ENCODE data around the gene PLCB4.

PLCB4 gene

GRCh38 chr20:9262653-9263194, 193.8 kb downstream of the PLCB4 start:
- no peak for FAIRE-seq
- TF ChIP-seq POLR2A (IDR thresholded peaks at IDR 0.05; ENCODE audit: low read depth, low read length) = no peak
- no peak for DNase-seq (ENCODE audit: insufficient read length, low spot score)

- DNase-seq (ENCODE audit: insufficient read length, low spot score) (no peak), FAIRE-seq (no peak)
- TF ChIP-seq POLR2A (IDR thresholded peaks at IDR 0.05; ENCODE audit: low read depth, low read length) = no peak
Observed at GRCh38 chr20:9269280-9269971, 200.5 kb downstream of the PLCB4 start.

GRCh38 chr20:9270831-9271230, 201.9 kb downstream of the PLCB4 start:
- FAIRE-seq = no peak
- no peak for TF ChIP-seq POLR2A (IDR thresholded peaks at IDR 0.05; ENCODE audit: low read depth, low read length)
- no peak for DNase-seq (ENCODE audit: insufficient read length, low spot score)

GRCh38 chr20:9276966-9277468, 208.1 kb downstream of the PLCB4 start:
- TF ChIP-seq POLR2A (IDR thresholded peaks at IDR 0.05; ENCODE audit: low read depth, low read length) = no peak
- DNase-seq (ENCODE audit: insufficient read length, low spot score) (no peak), FAIRE-seq (no peak)

GRCh38 chr20:9279918-9280401, 211.1 kb downstream of the PLCB4 start:
- FAIRE-seq (no peak), DNase-seq (ENCODE audit: insufficient read length, low spot score) (no peak)
- TF ChIP-seq POLR2A (IDR thresholded peaks at IDR 0.05; ENCODE audit: low read depth, low read length) = no peak

GRCh38 chr20:9280666-9281065, 211.8 kb downstream of the PLCB4 start:
- no peak for FAIRE-seq

GRCh38 chr20:9281803-9282202, 212.9 kb downstream of the PLCB4 start:
- no peak for TF ChIP-seq POLR2A (IDR thresholded peaks at IDR 0.05; ENCODE audit: low read depth, low read length)
- no peak for DNase-seq (ENCODE audit: insufficient read length, low spot score)
- FAIRE-seq = no peak

More at GRCh38 chr20:9280666-9281065, 211.8 kb downstream of the PLCB4 start:
- TF ChIP-seq POLR2A (IDR thresholded peaks at IDR 0.05; ENCODE audit: low read depth, low read length) = no peak
- DNase-seq (ENCODE audit: insufficient read length, low spot score) = no peak

GRCh38 chr20:9285617-9286016, 216.7 kb downstream of the PLCB4 start:
- FAIRE-seq (peak; percentile 58), DNase-seq (ENCODE audit: insufficient read length, low spot score) (no peak)
- TF ChIP-seq POLR2A (IDR thresholded peaks at IDR 0.05; ENCODE audit: low read depth, low read length) = no peak

- no peak for FAIRE-seq
- TF ChIP-seq POLR2A (IDR thresholded peaks at IDR 0.05; ENCODE audit: low read depth, low read length) = no peak
- no peak for DNase-seq (ENCODE audit: insufficient read length, low spot score)
Observed at GRCh38 chr20:9286501-9287461, 217.9 kb downstream of the PLCB4 start.

GRCh38 chr20:9287826-9288225, 218.9 kb downstream of the PLCB4 start:
- FAIRE-seq (no peak), DNase-seq (ENCODE audit: insufficient read length, low spot score) (no peak)
- TF ChIP-seq POLR2A (IDR thresholded peaks at IDR 0.05; ENCODE audit: low read depth, low read length) = no peak

GRCh38 chr20:9290331-9290730, 221.4 kb downstream of the PLCB4 start:
- no peak for FAIRE-seq
- TF ChIP-seq POLR2A (IDR thresholded peaks at IDR 0.05; ENCODE audit: low read depth, low read length) = no peak
- DNase-seq (ENCODE audit: insufficient read length, low spot score) = no peak

GRCh38 chr20:9293145-9293544, 224.3 kb downstream of the PLCB4 start:
- no peak for TF ChIP-seq POLR2A (IDR thresholded peaks at IDR 0.05; ENCODE audit: low read depth, low read length)
- no peak for DNase-seq (ENCODE audit: insufficient read length, low spot score)
- no peak for FAIRE-seq

GRCh38 chr20:9294041-9294440, 225.2 kb downstream of the PLCB4 start:
- FAIRE-seq = peak; percentile 20
- DNase-seq (ENCODE audit: insufficient read length, low spot score) = no peak
- no peak for TF ChIP-seq POLR2A (IDR thresholded peaks at IDR 0.05; ENCODE audit: low read depth, low read length)

GRCh38 chr20:9298906-9299305, 230.0 kb downstream of the PLCB4 start:
- FAIRE-seq (no peak), DNase-seq (ENCODE audit: insufficient read length, low spot score) (no peak)
- TF ChIP-seq POLR2A (IDR thresholded peaks at IDR 0.05; ENCODE audit: low read depth, low read length) = no peak
